HG03108 (cell line): ENCODE results near the gene DLG5.

Source experiments
- ATAC-seq: cut with Tn5 transposase; IDR thresholded peaks from one replicate; pipeline ENCODE4 v1.9.1; 2021; ENCODE audit warnings: moderate library complexity; ENCODE audit not compliant: unreplicated experiment

The DLG5 gene

GRCh38 chr10:77872947-77873535 is 53.5 kb downstream of the DLG5 start:
- ATAC-seq: no peak

DNA sequence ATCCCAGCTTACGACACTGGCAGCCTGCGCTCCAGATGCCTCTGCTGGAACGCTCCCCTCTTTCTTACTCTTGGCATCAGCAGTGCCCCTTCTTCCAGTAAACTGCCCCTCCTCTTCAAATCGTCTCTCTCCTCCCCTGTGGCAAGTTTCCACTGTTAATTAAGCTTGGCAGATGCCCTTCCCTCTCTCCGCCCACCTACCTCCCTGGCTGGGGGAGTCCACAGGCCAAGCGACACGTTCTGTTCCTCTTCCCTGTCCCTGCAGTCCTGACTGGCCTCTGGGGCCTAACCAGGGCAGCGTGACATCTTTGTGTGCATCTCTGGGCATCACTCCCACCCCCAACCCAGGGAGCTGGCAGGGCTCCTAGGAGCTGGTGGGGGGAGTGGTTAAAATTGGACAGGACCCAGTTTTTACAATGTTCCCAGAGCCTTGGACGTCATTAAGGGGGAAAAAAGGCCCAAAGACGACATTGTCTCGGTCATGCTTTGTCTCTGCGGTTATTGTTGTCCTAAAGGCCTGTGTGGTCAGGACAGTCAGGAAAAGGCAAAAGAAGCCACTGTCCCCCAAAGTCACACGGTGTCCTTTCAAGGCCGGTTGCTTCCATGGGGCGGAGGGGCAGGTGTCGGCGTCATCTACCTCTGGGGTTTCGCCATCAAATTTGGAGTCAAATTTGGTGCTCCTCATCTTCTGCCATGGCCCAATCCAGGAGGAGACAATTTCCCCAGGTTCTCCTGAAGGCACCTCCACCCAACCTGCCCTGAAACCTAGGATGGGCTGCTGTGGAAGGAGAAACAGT is 54.2 kb downstream of the DLG5 start:
- no peak for ATAC-seq

DNA sequence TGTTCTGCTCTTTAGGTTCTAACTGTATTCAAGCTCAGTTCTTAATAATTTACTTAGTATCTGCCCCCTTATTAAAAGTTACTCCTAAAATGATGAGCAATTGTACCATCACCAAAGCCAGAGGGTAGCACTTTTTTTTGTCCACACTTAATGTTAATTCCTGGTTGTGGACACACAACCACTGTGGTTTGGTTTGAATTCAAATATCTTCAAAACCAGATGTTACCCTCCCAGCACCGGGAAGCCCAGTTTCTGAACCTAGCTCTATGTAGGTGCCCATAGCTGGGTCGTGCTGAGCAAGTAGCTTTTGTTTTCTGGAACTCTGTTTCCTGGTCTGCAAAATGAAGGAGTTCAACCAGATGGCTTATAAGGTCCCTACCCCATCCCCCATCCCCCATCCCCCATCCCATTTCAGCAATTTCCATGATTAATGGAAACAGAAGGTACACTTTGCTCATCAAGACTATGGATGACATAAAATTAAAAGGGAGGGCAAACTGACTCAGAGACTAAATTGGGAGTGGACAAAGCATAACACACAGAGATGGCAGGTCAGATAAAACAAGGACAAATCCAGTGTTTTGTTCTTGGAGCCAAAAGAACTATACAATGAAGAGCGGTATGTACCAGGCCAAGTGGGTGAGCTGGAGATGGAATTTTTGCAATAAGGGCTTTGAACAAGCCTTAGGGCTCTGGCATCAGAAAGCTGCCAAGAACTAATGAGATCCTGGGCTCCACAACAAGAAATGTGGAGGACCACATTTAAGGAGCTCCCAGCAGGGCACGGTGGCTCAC is 56.7 kb downstream of the DLG5 start:
- ATAC-seq: no peak

- no peak for ATAC-seq
These were observed 58.0 kb downstream of the DLG5 start for GRCh38 chr10:77868523-77868922.

GRCh38 chr10:77867124-77867719 is 59.3 kb downstream of the DLG5 start:
- ATAC-seq: no peak

DNA sequence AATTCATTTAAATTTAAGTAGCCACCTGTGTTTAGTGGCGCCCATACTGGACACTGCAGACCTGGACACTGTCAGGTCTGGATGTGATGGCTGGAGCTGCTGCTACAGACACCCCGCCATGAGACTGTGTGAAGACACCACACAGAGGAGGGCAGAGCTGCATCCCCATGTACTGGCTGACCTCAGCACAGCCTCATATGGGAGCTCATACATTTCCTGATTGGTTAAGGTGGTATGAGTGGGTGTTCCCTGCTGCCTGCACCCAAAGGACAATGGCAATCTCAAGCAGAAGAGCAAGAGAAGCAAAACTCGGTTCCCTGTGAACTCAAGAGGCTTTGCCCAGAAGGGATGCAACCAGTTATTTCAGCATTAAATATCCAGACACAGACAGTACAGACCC is 60.0 kb downstream of the DLG5 start:
- no peak for ATAC-seq

- no peak for ATAC-seq
These were observed 60.8 kb downstream of the DLG5 start for GRCh38 chr10:77865580-77866324.

DNA sequence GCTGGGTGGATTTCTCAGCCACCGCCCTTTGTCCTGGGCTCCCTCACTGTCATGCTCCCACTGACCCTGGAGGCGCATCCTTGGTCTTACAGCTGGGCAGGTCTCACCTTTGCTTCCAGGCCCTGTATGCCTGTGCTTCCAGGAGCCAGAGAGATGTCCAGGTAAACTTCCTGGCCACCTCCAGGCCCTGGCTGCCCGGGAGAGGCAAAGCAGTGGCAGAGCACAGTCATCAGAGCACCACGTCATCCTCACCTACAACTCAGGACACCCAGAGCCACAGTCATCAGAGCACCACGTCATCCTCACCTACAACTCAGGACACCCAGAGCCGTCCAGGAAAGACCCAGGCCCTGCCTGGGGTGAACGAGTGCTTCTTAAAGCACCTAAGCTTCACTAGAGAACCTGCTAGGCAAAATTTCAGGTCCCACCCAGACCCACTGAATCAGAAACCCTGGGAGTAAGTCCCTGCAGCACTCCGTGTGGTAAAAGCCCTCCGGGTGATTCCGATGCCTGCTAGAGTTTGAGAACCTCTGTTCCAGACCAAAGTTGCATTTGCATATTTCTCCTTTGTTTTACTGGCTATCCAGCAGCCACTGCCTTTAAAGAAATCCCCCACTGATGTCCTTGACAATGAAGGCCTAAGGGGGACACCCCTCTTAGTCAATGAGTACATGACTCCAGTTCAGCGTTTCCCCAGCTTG is 62.3 kb downstream of the DLG5 start:
- no peak for ATAC-seq

DNA sequence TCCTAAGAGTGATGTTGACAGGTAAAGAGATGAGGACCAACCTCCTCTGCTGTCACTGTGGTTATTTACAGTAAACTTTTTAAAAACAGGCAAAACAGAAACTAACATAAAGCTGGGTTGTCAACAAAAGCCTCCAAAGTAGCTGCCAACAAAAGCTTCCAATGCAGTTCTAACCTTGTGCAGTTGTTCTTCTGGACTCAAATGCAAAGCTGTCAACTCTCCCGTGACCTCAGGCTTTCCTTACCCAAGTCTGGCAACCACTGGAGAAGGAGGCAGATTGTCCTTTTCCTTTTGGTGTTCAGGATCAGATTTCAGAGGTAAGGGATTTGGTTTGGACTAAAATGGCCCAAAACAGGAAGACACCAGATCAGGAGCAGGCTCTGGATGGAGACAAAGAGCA is 63.1 kb downstream of the DLG5 start:
- ATAC-seq: no peak

- ATAC-seq: no peak
These were observed 64.0 kb downstream of the DLG5 start for GRCh38 chr10:77862595-77862994.

GRCh38 chr10:77861366-77861765 is 65.2 kb downstream of the DLG5 start:
- no peak for ATAC-seq

DNA sequence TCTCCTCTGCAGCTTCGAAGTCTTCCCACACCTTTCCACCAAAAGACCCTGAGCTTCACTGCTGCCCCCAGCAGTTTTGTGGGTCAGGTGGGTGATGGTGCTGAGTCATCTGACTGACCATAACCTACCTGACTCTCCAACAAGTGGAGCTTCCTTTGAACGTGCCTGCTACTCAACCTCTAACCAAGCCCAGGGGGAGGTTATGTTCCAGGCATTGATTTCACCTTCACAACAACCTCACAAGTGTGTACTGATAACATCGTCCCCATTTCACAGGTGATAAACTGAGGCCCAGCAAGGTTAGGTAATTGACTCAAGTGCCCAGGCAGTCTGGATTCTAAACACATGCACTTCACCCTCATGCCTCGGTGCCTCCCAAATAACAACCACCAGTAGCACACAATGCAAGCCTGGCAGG is 66.7 kb downstream of the DLG5 start:
- no peak for ATAC-seq

DNA sequence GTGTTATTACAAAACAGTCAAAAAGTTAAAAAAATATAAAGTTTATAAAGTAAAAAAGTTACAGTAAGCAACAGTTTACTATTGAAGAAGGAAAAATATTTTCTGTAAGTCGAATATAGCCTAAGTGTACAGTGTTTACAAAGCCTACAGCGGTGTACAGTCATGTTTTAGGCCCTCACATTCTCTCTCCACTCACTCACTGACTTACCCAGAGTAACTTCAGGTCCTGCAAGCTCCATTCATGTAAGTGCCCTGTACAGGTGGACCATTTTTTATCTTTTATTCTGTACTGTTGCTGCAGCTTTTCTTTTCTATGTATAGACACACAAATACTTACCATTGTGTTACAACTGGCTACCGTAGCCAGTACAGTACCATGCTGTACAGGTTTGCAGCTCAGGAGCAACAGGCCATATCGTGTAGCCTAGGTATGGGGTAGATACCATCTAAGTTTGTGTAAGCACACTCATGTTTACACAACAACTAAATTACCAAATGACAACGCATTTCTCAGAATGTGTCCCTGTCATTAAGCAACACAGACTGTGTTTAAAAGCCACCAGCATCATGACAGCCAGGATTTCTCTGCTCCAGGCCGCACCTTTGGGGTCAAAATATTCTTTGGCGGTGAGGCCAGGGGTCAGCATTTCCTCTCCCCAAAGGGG is 67.2 kb downstream of the DLG5 start:
- no peak for ATAC-seq

DNA sequence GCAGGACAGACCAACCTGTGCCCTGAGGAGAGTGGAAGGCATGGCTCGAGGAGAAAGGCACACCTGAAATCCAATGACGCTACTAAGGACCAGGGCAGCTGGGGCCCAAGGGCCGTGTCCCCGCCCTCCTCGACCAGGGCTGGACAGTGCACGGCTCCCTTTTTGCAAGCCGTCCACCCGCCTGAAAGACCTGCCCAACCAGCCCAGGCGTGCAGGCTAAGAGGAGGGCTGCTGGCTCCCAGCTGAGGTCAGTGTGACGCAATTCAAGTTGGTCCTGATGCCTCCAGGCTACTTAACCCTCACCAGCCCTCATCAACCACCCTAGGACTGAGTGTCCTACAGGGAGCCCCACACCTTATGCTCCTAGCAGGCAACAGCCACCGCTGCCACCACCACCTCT is 69.3 kb downstream of the DLG5 start:
- ATAC-seq: no peak

- ATAC-seq: no peak
These were observed 70.0 kb downstream of the DLG5 start for GRCh38 chr10:77856566-77856965.

DNA sequence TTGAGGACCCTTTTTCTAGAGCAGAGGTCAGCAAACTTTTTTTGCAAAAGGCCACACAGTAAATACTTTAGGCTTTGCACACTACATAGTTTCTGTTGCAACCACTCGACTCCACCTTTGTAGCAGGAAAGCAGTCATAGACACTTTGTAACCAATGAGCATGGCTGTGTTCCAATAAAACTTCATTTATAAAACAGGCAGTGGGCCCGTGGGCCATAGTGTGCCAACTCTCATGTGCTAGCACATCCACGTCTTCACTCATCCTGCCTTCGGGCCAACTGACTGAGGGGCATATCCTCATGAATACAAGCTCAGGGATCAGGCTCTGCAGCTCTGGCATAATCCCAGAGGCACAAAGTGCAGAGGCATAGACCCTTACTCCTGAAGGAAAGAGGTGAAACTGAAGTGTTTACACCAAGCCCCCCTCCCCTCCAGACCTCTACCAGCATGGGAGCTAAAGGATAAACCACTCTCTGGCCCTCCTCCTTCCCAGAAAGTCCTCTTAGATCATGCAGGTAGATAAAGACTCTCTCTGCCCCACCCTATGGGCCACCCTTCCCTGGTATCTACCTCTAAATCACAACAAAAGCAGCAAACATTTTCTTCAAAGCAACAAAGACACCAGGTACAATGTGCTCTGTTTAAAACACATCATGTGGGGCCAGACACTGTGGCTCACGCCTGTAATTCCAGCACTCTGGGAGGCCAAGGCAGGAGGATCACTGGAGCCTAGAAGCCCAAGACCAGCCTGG is 71.0 kb downstream of the DLG5 start:
- no peak for ATAC-seq

DNA sequence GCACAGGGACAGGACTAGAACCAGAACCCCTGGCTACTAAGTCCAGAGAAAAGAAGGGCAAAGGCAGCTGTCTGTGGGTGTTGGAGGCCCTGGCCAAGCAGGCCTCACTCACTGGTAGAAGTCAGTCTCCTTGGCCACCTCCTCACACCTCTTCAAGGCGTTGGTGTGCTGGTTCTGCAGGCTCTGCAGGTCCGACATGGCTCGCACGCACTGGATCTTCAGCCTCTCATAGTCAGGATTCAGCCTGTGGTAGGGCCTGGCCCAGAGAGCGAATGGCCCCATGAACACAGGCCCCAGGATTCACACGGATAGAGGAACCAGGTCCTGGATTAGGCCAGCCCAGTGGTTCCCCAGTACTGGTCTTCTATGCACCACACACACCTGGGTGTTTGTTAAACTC is 72.4 kb downstream of the DLG5 start:
- ATAC-seq: no peak

DNA sequence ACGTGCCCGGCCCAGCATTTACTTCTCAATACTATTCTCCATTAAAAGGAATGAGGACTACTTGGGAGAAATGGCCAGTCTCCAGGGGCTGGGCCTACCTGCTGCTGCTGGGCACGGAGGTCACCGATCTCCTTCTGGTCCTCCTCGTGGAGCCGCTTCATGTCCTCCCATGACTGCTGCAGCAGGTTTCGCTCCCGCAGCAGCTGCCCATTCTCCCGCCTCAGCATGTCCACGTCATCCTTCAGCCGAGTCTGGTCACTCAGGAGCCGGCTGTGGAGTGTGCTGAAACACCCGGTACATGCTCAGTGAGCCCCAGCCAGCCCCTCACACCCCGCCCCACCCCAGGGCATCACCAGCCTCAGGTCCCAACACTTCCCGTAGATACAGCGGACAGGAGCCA is 73.3 kb downstream of the DLG5 start:
- ATAC-seq: no peak

- no peak for ATAC-seq
These were observed 75.8 kb downstream of the DLG5 start for GRCh38 chr10:77850620-77851231.
